ENCODE measurements around the gene IL1R2.

IL1R2 gene

GRCh38 chr2:102057502-102058292 is 65.9 kb downstream of the IL1R2 start:
- no peak for TF ChIP-seq CTCF (IDR thresholded peaks at IDR 0.05; ENCODE audit: low read depth, low read length)
- DNase-seq: no peak

GRCh38 chr2:102058293-102058833 is 66.6 kb downstream of the IL1R2 start:
- peaks cover 89% of the 10 kb centered on the region for H3K27me3 ChIP-seq (ENCODE audit: insufficient read depth, low read depth, severe bottlenecking)
- DNase-seq: no peak
- no peak for TF ChIP-seq CTCF (IDR thresholded peaks at IDR 0.05; ENCODE audit: low read depth, low read length)
- H3K27ac ChIP-seq: no peak overlapping the region
- no peaks in the 10 kb centered on the region for H3K36me3 ChIP-seq
- H3K9me3 ChIP-seq (ENCODE audit: severe bottlenecking): no peaks in the 10 kb centered on the region
- no peak overlapping the region for H3K4me3 ChIP-seq (ENCODE audit: low read depth, low read length)

More at GRCh38 chr2:102057502-102058292, 65.9 kb downstream of the IL1R2 start:
- H3K36me3 ChIP-seq: no peaks in the 10 kb centered on the region
- H3K27ac ChIP-seq: no peak overlapping the region
- H3K9me3 ChIP-seq (ENCODE audit: severe bottlenecking): no peaks in the 10 kb centered on the region
- H3K27me3 ChIP-seq (ENCODE audit: insufficient read depth, low read depth, severe bottlenecking): peaks cover 90% of the 10 kb centered on the region
- no peak overlapping the region for H3K4me3 ChIP-seq (ENCODE audit: low read depth, low read length)

- no peak for DNase-seq
- Histone ChIP-seq H3K9me3 (ENCODE audit: severe bottlenecking) (no peaks in the 10 kb centered on the region), H3K4me3 (ENCODE audit: low read depth, low read length) (no peak overlapping the region), H3K27ac (no peak overlapping the region), H3K36me3 (no peaks in the 10 kb centered on the region), H3K27me3 (ENCODE audit: insufficient read depth, low read depth, severe bottlenecking) (peaks cover 88% of the 10 kb centered on the region)
- no peak for TF ChIP-seq CTCF (IDR thresholded peaks at IDR 0.05; ENCODE audit: low read depth, low read length)
These were observed 67.4 kb downstream of the IL1R2 start for GRCh38 chr2:102059151-102059550.

- peaks cover 91% of the 10 kb centered on the region for H3K27me3 ChIP-seq (ENCODE audit: insufficient read depth, low read depth, severe bottlenecking)
- no peaks in the 10 kb centered on the region for H3K36me3 ChIP-seq
- H3K9me3 ChIP-seq (ENCODE audit: severe bottlenecking): no peaks in the 10 kb centered on the region
- H3K27ac ChIP-seq: no peak overlapping the region
- TF ChIP-seq CTCF (IDR thresholded peaks at IDR 0.05; ENCODE audit: low read depth, low read length): no peak
- no peak for DNase-seq
- H3K4me3 ChIP-seq (ENCODE audit: low read depth, low read length): no peak overlapping the region
These were observed 68.3 kb downstream of the IL1R2 start for GRCh38 chr2:102060047-102060446.

GRCh38 chr2:102060792-102061191 is 69.0 kb downstream of the IL1R2 start:
- Histone ChIP-seq H3K27me3 (ENCODE audit: insufficient read depth, low read depth, severe bottlenecking) (peaks cover 92% of the 10 kb centered on the region), H3K9me3 (ENCODE audit: severe bottlenecking) (no peaks in the 10 kb centered on the region), H3K27ac (no peak overlapping the region), H3K4me3 (ENCODE audit: low read depth, low read length) (no peak overlapping the region), H3K36me3 (no peaks in the 10 kb centered on the region)
- no peak for TF ChIP-seq CTCF (IDR thresholded peaks at IDR 0.05; ENCODE audit: low read depth, low read length)
- no peak for DNase-seq

Data from WERI-Rb-1 (cell line).